Astrocyte (in vitro differentiated cells and primary cell): ENCODE data around the gene KCNK6. TPM values are rescaled to one million over a fixed set of nuclear protein-coding genes. Genes with fewer than 3 reads are reported as not detected.

ENCODE experiments used
- DNase-seq: peaks from one replicate; pipeline ENCODE4 v3.0.0-alpha.2; 2010; ENCODE audit warnings: low read depth
- FAIRE-seq: peaks from 2 replicates; lab custom pipeline; 2011; peaks lifted over from hg19 to GRCh38; lab: Jason Lieb, UNC
- H2AFZ ChIP-seq: 2 replicates; pipeline ENCODE4 v1.6.0; 2012; ENCODE audit warnings: low read depth, low read length, inconsistent platforms
- H3K27ac ChIP-seq: 2 replicates; pipeline ENCODE4 v1.5.1; 2011; ENCODE audit warnings: low read depth, low read length, inconsistent platforms
- H3K27me3 ChIP-seq: 2 replicates; pipeline ENCODE4 v1.6.0; 2011; ENCODE audit warnings: low read length, inconsistent platforms; ENCODE audit not compliant: insufficient read depth
- H3K36me3 ChIP-seq: 2 replicates; pipeline ENCODE4 v1.5.1; 2011; ENCODE audit warnings: low read length, inconsistent platforms; ENCODE audit not compliant: insufficient read depth
- H3K4me1 ChIP-seq: 2 replicates; pipeline ENCODE4 v1.5.1; 2011; ENCODE audit warnings: low read length, inconsistent platforms; ENCODE audit not compliant: insufficient read depth
- H3K4me2 ChIP-seq: 2 replicates; pipeline ENCODE4 v1.6.0; 2012; ENCODE audit warnings: low read length, inconsistent platforms
- H3K4me3 ChIP-seq: 2 replicates; pipeline ENCODE4 v1.5.1; 2011; ENCODE audit warnings: low read depth, mild to moderate bottlenecking, low read length, inconsistent platforms; ENCODE audit not compliant: insufficient read depth
- H3K79me2 ChIP-seq: 2 replicates; pipeline ENCODE4 v1.6.0; 2012; ENCODE audit warnings: mild to moderate bottlenecking, low read length, inconsistent platforms; ENCODE audit not compliant: insufficient read depth
- H3K9ac ChIP-seq: 2 replicates; pipeline ENCODE4 v1.6.0; 2012; ENCODE audit warnings: mild to moderate bottlenecking, low read length, inconsistent platforms
- H3K9me3 ChIP-seq: 2 replicates; pipeline ENCODE4 v1.5.1; 2012; ENCODE audit warnings: low read depth, mild to moderate bottlenecking, low read length, inconsistent platforms; ENCODE audit not compliant: insufficient read depth
- H4K20me1 ChIP-seq: 2 replicates; pipeline ENCODE4 v1.6.0; 2012; ENCODE audit warnings: low read length, inconsistent platforms; ENCODE audit not compliant: insufficient read depth
- H3K27ac Mint-ChIP-seq: one replicate; pipeline ENCODE4 v1.8.0; 2021; ENCODE audit warnings: mild to moderate bottlenecking, mixed read lengths; ENCODE audit not compliant: unreplicated experiment
- H3K27me3 Mint-ChIP-seq: one replicate; pipeline ENCODE4 v1.8.0; 2021; ENCODE audit warnings: low read depth, mixed read lengths; ENCODE audit not compliant: unreplicated experiment
- H3K36me3 Mint-ChIP-seq: one replicate; pipeline ENCODE4 v1.8.0; 2021; ENCODE audit warnings: low read depth, mixed read lengths; ENCODE audit not compliant: unreplicated experiment
- H3K4me1 Mint-ChIP-seq: one replicate; pipeline ENCODE4 v1.8.0; 2021; ENCODE audit warnings: low read depth, mixed read lengths; ENCODE audit not compliant: unreplicated experiment
- H3K4me3 Mint-ChIP-seq: one replicate; pipeline ENCODE4 v1.8.0; 2021; ENCODE audit warnings: mild to moderate bottlenecking, moderate library complexity, mixed read lengths; ENCODE audit not compliant: unreplicated experiment
- H3K9me3 Mint-ChIP-seq: one replicate; pipeline ENCODE4 v1.8.0; 2021; ENCODE audit warnings: mild to moderate bottlenecking, mixed read lengths; ENCODE audit not compliant: unreplicated experiment
- CTCF ChIP-seq: IDR thresholded peaks from 2 replicates; pipeline ENCODE4 v1.5.1; 2011; ENCODE audit warnings: low read depth, mild to moderate bottlenecking, inconsistent platforms, low read length, moderate library complexity; ENCODE audit not compliant: insufficient read depth
- EZH2 ChIP-seq: IDR thresholded peaks from 2 replicates; pipeline ENCODE4 v1.6.1; 2012; ENCODE audit warnings: mild to moderate bottlenecking, low read length, inconsistent platforms; ENCODE audit not compliant: insufficient read depth
- total RNA-seq: library from RNA; stranded (reverse); gene quantifications from 2 replicates; pipeline ENCODE4 v1.2.1, GENCODE V29; 2021

The KCNK6 gene
- total RNA-seq, 1 donor from 2014 or later = 8.6 TPM

- Histone ChIP-seq H3K27me3 (peaks cover 9% of the 10 kb centered on the region), H2AFZ (no peak overlapping the region), H4K20me1 (peaks cover 4% of the 10 kb centered on the region), H3K36me3 (no peaks in the 10 kb centered on the region), H3K9ac (no peak overlapping the region), H3K4me2 (no peak overlapping the region), H3K4me1 (peaks cover 11% of the 10 kb centered on the region), H3K27ac (no peak overlapping the region), H3K4me3 (no peak overlapping the region), H3K79me2 (no peaks in the 10 kb centered on the region), H3K9me3 (no peaks in the 10 kb centered on the region)
- TF ChIP-seq EZH2 = no peak
- no peak for TF ChIP-seq CTCF
- no peak overlapping the region for H3K4me3 Mint-ChIP-seq
- peaks cover 10% of the 10 kb centered on the region for H3K36me3 Mint-ChIP-seq
- FAIRE-seq (no peak), DNase-seq (peak; percentile 30)
- no peak overlapping the region for H3K27ac Mint-ChIP-seq
- H3K9me3 Mint-ChIP-seq = peaks cover 2% of the 10 kb centered on the region
- no peaks in the 10 kb centered on the region for H3K4me1 Mint-ChIP-seq
- peaks cover 25% of the 10 kb centered on the region for H3K27me3 Mint-ChIP-seq
These were observed 2.1 kb downstream of the KCNK6 start for GRCh38 chr19:38321646-38322196.

GRCh38 chr19:38323291-38323690 lies 3.6 kb downstream of the KCNK6 start:
- Mint-ChIP-seq H3K36me3 (peaks cover 15% of the 10 kb centered on the region), H3K27me3 (peaks cover 21% of the 10 kb centered on the region), H3K27ac (no peak overlapping the region), H3K9me3 (peaks cover 2% of the 10 kb centered on the region), H3K4me3 (no peak overlapping the region), H3K4me1 (no peaks in the 10 kb centered on the region)
- H3K9ac ChIP-seq = no peak overlapping the region
- H3K9me3 ChIP-seq = no peaks in the 10 kb centered on the region
- H3K4me3 ChIP-seq = no peak overlapping the region
- H3K36me3 ChIP-seq = no peaks in the 10 kb centered on the region
- H2AFZ ChIP-seq = no peak overlapping the region
- H3K4me2 ChIP-seq = no peak overlapping the region
- H3K4me1 ChIP-seq = peaks cover 11% of the 10 kb centered on the region
- peaks cover 4% of the 10 kb centered on the region for H4K20me1 ChIP-seq
- H3K79me2 ChIP-seq = no peaks in the 10 kb centered on the region
- H3K27me3 ChIP-seq = peaks cover 9% of the 10 kb centered on the region
- FAIRE-seq = no peak
- TF ChIP-seq CTCF (no peak), EZH2 (no peak)
- DNase-seq = no peak
- no peak overlapping the region for H3K27ac ChIP-seq

GRCh38 chr19:38324431-38324830 lies 4.8 kb downstream of the KCNK6 start:
- Mint-ChIP-seq H3K4me1 (no peaks in the 10 kb centered on the region), H3K27ac (no peak overlapping the region)

More at GRCh38 chr19:38324431-38324830, 4.8 kb downstream of the KCNK6 start:
- Histone ChIP-seq H3K9me3 (no peaks in the 10 kb centered on the region), H3K79me2 (no peaks in the 10 kb centered on the region), H3K27ac (no peak overlapping the region), H3K4me3 (no peak overlapping the region), H3K27me3 (peaks cover 1% of the 10 kb centered on the region), H3K9ac (no peak overlapping the region), H3K4me1 (peaks cover 5% of the 10 kb centered on the region), H3K4me2 (no peak overlapping the region), H2AFZ (no peak overlapping the region), H4K20me1 (peaks cover 4% of the 10 kb centered on the region), H3K36me3 (no peaks in the 10 kb centered on the region)
- Mint-ChIP-seq H3K27me3 (peaks cover 11% of the 10 kb centered on the region), H3K9me3 (peaks cover 2% of the 10 kb centered on the region), H3K4me3 (no peak overlapping the region), H3K36me3 (peaks cover 16% of the 10 kb centered on the region)
- DNase-seq (no peak), FAIRE-seq (no peak)
- TF ChIP-seq CTCF (no peak), EZH2 (no peak)
